ENCODE results near the gene MKI67.
"Not testable (repeated sequence)": the region's sequence is repeated elsewhere in the genome, so short reads cannot be mapped to it uniquely, and the experiment has no call there.

The MKI67 gene

DNA sequence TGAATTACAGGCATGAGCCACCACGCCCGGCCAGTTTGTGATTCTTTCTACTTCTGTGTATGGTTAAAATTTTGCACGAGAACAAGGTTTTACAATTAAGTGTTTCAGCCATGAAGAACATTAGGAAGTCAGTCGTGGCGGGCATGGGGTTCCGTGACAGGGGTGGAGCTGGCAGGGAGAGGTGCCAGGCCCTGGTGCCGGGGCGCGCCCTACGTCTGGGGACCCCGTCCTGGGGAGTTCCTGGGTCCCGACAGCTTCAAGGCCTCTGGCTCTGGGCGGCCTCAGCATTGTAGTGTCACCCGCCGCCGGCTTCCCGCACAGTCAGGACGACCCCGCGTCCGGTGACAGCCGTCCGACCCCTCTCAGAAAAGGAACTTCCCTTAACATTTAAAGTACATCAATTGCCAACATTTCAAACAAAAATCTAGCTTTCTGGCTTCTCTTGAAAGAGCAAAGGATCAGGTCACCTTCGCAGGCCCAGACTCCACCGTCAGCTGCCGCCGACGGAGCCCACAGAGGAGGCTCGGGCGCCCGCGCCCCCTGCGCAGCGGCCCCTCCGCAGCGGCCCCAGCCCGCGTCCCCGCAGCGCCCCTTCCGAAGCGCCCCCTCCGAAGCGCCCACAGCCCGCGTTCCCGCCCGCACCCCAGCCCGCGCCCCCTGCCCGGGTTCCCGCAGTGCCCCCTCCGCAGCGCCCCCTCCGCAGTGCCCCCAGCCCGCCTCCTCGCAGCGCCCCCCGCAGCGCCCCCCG lies 23.2 kb upstream of the MKI67 start:
- DNase-seq: no peak

DNA sequence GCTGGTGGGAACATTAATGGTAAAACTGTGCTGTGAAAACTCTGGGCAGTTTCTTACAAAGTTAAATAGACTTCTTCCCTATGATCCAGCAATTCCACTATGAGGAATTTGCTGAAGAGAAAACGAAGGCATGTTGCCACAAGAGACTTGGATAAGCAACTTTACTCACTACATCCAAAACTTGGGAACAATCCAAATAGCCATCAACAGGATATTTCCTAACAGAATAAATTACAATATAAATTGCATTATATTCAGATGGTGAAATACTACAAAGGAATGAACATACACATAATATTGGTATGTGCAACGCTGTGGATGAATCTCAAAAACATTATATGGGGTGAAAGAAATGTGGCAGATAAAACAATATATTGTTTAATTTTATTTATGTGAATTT lies 21.4 kb upstream of the MKI67 start:
- DNase-seq: no peak

DNA sequence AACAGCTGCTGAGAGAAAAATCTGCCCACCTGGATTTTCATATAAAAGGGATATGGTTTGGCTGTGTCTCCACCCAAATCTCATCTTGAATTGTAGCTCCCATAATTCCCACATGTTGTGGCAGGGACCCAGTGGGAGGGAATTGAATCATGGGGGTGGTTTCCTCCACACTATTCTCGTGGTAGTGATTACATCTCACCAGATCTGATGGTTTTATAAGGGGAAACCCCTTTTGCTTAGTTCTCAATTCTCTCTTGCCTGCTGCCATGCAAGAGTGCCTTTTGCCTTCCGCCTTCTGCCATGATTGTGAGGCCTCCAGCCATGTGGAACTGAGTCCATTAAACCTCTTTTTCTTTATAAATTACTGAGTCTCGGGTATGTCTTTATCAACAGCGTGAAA lies 20.8 kb upstream of the MKI67 start:
- no peak for DNase-seq

DNA sequence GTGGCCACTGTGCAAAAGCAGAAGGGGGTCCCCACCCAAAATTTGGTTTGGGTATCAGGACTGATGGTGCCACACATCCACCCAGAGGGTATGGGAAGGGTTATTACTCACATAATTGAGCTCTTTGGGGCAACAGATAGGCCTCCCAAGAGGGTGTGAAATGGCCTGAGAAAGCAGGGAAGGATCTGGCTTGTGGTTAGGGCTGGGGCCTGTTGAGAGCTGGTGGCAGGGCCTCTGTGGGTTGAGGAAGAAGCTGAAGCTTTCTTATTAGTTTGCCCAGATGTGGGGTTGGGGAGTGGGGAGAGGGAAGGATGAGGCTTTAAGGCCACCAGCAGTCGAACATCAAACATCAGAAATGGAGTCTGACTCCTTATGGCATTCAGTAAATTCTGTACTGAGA lies 18.3 kb upstream of the MKI67 start:
- DNase-seq: no peak

DNA sequence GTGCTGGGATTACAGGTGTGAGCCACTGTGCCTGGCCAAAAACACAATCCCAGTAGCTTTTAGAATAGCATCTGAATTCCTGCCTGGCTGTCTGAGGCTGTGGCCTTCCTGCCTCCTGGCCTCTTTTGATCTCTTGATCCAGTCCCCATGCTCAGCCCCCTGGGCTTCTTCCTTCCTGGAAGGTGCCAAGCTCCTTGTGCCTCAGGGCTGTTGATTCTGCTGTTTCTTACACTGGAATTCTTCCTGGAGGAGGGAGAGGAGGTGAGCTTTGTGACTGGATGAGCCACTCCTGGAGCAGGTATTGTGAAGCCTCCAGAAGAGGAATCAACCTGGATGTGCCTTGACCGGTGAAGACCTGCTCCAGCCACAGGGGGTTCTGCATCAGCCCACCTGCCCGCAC lies 17.3 kb upstream of the MKI67 start:
- no peak for DNase-seq

DNA sequence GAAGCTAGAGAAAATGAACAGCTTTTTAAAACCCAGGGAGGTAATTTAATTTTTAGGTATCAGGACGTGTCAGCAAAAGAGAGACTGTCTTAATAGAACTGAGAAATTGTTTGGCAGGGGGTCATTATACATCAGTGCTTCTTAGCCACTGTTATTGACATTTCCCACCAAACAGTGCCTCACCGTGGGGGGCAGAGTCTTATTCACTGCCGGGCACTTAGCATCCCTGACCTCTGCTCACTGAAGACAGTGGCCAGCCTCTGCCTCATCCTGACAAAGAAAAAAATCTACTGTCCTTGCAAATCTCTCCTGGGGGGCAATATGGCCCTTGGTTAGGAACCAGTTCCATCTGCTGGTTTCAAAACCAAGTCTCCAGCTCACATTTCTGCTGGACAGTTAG lies 14.2 kb upstream of the MKI67 start:
- DNase-seq: no peak

DNA sequence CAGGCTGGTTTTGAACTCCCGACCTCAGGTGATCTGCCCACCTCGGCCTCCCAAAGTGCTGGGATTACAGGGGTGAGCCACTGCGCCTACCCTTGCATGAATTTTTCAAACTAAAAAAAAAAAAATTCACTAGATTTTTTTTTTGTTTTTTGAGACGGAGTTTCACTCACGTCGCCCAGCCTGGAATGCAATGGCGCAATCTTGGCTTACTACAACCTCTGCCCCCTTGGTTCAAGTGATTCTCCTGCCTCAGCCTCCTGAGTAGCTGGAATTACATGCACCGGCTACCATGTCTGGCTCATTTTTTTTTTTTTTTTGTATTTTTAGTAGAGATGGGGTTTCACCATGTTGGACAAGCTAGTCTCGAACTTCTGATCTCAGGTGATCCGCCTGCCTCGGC lies 12.2 kb upstream of the MKI67 start:
- DNase-seq: not testable (repeated sequence)

DNA sequence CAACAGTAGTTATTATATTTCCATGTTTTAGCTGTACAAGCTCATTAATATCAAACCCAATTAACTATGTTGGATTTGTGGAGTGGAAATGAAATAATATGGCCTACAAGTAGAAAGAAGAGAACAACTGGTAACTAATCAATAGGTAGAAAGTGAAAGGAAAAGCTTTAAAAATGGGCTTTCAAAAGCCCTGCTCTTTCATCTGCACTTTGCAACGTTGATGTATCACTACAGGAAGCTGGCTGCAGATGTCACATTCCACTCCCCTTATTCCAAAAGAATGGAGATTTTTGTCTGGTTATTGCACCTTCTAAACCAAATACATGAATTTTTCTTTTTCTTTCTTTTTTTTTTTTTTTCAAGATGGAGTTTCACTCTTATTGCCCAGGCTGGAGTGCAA lies 11.7 kb upstream of the MKI67 start:
- no peak for DNase-seq

DNA sequence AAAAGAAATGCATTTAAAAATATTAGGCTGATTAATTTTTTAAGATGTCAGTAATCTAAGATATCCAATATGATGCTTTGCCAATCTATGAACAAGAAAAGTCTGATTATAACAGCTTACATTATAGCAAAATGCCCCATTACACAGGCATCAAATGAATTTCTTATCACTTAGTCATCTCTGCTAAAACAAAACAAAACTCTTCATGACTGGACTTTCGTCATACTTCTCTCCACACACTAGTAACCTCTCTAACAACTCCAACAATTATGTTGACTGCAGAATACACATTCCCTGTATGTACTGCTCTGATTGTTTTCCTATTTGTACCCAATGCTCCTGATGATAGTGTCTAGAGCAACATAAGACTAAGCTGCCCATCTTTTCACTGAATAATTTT lies 3.8 kb upstream of the MKI67 start:
- DNase-seq: no peak

DNA sequence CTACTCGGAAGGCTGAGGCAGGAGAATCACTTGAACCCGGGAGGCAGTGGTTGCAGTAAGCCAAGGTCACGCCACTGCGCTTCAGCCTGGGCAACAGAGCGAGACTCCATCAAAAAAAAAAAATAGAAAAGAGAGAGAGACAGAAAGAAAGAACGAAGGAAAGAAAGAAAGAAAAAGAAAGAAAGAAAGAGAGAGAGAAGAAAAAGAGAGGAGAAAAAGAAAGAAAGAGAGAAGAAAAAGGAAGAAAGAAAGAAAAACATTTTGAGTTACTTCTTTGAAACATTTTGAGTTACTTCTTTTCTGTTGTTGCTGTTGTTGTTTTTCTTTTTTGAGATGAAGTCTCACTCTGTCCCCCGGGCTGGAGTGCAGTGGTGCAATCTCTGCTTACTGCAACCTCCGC lies 2.4 kb upstream of the MKI67 start:
- no peak for DNase-seq

DNA sequence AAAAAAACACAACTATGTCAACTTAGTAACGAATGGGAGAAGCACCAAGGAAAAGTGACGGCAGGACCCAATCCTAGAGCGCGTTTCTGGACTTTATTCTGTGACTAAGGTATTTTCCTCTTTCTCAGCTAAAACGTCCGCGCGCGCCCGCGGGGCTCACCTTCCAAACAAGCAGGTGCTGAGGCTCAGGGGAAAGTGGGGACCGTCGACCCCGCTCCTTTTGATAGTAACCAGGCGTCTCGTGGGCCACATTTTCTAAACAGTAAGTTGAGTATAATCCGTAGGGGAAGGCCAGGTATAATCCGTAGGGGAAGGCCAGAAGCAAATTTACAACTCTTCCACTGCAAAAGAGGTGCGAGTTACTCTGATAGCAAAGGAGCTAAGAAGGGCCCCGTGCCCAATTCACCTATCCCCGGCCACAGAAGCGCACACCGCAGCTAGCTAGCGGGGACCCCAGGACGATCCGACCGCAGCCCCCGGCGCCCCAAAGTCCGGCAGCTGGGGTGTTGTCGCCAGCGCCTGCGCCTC lies 743 bp downstream of the MKI67 start:
- no peak for DNase-seq

DNA sequence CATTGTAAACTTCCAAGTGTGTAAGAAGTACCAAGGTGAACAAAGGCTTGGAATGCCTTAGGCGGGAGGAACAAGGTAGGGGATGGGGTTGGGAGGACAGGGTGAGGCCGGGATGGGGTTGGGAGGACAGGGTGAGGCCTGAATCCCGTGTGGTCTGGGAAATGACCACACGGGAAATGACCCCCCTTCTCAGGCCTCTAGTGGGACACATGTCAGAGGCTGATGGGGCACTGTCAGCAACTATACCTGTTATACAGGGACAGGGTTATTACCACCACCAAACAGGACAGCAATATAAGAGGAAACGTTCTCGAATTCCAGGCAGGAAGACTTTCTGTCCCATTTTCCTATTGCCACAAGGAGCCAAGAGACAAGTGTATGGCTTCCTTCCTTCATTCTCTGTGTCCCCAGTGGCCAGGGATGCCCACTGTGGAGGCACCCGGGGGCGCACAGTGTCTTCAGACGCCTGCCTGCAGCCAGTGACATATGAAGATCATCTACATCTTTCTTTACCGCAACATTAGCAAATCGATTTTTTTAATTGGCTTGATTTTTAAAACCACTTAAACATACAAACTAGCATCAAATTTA lies 1.3 kb downstream of the MKI67 start:
- DNase-seq: no peak

DNA sequence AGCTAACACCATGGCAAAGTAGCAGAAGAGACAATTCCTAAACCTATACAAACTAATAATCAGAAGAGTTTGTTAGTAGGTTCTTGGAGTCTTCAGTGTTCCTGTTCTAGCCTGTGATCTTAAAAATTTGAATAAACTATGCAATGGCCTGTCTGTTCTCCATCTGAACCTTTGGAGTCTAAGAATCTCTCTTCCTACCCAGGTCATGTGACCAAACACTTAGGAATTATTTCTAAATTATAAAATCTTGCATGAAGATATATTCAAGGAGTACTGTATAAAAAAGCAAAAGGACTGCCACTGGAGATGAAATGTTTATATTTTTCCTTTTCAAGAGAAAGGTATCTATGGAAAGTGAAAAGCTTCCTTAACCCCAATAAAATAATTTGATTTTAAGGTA lies 2.4 kb downstream of the MKI67 start:
- DNase-seq: no peak

DNA sequence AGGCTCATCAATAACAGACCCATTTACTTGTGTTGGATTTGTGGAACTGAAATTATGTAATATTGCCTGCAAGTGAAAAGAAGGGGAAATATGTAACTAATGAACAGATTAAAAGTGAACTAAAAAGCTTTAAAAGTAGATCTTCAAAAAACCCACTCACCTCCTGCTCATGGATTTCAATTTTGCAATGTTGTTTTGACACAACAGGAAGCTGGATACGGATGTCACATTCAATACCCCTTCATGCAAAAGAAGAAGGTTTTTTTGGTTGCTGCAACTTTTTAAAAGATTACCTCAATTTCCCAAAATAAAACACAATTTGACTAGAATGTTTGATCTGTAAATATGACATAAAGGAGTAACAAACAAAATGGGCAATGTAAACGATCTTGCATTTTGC lies 3.3 kb downstream of the MKI67 start:
- no peak for DNase-seq

DNA sequence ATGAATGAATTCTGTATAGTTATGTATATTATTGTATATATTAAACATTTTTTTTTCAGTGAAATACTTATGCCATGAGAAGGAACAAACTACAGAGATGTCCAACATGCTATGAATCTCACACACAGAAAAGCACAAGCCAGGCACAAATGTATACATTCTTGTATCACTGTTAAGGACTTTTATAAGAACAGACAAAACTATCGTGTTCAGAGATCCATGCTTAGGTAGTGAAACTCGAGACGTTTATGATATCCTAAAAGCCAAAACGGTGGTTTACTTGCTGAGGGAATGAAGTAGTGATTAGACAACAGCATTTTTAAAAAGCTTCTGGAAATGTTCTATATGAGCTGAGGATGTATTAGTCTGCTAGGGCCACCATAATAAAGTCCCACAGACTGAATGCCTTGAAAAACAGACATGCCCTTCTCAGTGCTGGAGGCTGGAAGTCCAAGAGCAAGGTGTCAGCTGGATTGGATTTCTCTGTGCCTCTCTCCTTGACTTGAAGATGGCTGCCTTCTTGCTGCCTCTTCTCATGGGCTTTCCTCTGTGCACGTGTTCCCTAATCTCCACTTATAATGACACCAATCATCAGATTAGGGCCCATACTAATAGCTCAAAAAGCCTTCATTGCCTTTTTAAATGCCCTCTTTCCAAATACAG lies 4.3 kb downstream of the MKI67 start:
- DNase-seq: no peak

DNA sequence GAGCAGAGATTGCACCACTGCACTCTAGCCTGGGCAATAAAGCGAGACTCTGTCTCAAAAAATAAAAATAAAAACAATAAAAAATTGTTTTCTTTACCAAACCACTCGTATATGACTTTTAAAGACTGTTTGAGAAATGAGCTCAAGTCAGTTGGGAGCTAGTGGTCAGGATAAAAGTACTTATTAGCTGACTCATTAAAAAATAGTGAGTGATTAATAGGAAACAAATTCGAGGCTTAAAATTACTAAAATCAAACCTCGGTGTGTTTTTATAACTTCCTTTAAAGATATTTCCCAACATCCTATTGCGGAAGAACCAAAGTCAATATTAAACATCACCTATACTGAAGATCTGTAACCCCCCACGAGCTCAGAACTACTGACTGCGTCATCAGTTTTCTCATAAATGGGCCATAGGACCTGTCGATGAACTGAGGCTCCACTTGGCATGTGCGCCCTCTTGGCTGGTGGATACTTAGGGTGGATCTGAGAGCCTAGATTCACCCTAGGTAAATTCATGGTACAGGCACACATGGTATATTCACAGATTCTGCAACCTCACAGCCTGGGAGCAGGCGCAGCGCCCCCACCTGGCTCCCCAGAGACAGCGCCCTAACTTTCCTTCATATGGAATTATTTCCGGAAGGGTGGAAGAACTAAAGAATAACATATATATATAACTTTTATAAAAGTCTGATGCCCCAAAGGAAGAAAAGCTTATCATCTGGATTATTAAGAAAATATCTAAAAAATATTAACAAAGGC lies 9.2 kb downstream of the MKI67 start:
- DNase-seq: no peak

DNA sequence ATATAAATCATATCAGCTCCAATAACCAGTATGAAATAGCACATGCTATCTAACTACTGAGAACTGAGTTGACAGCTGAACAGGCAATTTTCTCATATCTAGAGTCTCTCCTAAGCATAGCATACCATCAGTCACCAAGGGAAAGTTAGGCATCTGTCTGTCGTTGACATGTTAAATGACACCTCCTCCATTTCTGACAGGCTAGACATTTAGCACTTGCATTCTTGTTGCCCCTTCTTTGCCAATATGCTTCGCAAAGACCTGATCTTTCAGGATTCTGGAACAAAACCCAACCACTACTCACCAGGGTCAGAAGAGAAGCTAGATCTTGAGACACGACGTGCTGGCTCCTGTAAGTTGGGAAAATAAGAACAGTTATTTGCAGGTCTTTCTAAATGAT lies 10.0 kb downstream of the MKI67 start:
- no peak for DNase-seq

DNA sequence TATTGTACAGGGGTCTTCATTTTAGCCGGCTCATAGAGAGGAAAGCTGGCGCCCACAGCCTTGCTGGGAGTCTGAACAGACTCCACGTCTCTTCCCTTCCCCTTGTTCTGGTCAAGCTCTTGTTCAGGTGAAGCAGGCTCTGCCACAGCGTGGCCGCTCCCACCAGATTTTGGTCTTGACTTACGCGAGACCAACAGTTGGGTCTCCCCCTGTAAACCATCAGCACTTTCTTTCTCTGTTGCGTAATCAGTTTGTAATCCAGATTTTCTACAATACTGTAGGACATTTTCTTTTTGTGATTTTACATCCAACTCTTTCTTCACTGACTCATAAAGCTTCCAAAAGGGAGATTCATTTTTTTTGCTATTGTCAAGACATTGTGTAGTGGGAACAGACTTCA lies 10.9 kb downstream of the MKI67 start:
- no peak for DNase-seq

DNA sequence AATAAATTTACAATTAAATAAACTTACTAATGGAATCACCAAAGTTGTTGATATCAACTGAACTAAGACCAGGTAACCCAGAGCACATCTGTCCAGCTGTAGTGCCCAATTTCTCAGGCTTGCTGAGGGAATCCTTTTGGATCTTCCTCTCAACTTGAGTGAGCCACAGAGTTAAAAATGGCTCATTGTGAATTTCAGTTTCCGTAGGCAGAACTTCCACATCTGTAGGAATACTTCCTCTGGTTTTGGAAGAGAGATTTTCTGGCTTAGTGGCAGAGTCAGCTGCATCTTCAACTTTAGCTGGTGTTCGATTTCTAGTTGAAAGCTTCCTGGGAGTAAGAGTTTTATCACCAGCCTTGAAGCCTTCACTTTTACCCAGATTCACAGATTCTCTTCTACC lies 11.3 kb downstream of the MKI67 start:
- no peak for DNase-seq

DNA sequence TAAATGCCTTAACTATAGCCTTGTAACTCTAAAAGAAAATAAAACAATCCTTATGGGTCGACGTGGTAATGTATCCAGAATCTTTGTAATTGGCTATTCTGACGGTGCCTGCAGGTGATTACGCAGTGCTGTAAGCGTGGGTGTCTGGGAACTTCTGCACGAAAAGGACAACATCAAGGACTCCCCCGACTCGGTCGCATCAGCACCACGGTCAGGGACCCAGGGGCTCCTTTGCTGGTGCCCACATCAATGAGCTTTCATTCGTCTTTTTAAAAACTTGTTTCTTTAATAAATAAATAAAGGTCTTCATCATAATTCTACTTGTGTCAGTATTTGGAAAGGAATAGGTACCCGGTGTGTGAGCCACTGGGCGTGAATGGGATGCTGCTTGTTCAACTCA lies 13.2 kb downstream of the MKI67 start:
- no peak for DNase-seq

DNA sequence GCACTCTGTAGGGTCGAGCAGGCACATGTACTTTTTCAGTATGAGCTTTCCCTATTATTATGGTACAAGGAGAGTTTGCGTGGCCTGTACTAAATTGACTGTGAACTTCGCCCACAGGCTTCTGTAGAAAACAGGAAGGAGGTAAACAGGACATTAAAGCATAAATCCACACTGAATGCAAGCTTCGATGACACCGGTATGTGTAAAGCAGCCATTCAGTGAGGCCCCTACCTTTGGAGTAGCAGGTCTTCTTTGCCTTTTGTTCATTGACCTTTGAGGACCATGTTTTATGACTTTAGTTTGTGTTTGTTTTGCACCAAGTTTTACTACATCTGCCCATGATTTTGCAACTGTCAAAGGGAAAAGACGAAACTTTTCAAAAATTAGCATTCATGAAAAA lies 14.5 kb downstream of the MKI67 start:
- no peak for DNase-seq

DNA sequence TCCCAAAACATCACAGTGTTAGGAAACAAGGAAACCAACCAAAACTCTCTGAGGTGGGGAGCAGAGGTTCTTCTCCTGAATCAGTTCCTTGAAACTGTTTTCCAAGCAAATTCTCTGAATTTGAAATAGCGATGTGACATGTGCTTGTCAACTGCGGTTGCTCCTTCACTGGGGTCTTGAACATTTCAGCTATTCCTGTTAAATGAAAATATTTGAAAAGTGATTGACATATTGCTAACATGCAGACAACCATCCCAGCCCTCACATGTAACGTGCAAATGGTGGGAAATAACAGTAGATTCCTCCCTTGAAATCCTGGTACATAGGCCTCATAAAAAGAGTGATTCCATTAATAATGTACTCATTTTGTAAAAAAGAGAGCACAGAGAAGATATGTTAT lies 15.9 kb downstream of the MKI67 start:
- DNase-seq: no peak

DNA sequence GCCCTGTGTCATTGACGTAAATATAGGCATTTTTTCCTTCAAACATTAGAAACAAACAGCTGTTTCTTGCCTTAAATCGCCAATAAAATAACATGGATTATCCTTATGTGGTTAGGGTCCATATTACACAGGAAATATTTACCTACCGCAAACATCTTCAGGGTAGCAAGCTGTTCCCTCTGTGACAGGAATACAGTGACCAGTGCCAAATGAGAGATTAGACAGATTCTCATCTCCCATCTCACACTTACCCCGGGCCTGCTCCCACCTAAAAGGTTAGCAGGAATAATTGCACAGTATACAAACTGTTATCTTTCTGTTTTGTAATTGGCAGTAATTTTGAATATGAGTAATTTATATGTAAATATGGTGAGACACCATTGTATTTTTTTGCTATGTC lies 16.5 kb downstream of the MKI67 start:
- no peak for DNase-seq

DNA sequence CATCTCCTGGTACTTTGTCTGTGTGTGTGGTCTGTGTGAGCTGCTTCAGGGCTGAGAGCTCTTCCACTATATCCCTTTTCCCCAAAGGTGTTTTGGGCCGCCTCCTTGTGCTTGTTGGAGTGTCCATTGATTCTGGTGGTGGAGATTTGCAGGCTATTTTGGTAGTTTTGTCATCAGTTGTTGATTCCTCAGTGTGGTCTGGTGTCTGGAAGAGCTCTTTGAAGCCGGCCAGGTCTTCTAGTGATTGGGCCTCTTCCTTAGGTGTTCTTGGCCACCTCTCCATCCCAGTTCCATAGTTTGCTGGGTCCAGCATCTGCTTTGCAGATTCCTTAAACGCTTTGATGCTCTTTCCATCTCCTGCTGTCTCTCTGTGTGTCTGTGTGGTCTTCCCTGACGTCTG lies 20.8 kb downstream of the MKI67 start:
- no peak for DNase-seq

Measured in DMS 273 treated with DMSO at 0.1 percent for 48 hours (cell line).